ENCODE measurements around the gene COL6A2. TPM values are rescaled to one million over a fixed set of nuclear protein-coding genes. Genes with fewer than 3 reads are reported as not detected.

The COL6A2 gene
- total RNA-seq, 1 experiment from 2014 or later, result 129 TPM

- Histone ChIP-seq H3K4ac (ENCODE audit: low read depth, low read length) (no peak overlapping the region), H3K27me3 (ENCODE audit: insufficient read depth, low read length) (no peaks in the 10 kb centered on the region; the same call in 1 of the 2 replicates), H2BK5ac (ENCODE audit: insufficient read length, low read length) (no peak overlapping the region), H2AFZ (ENCODE audit: low read length) (no peak overlapping the region), H3K79me2 (ENCODE audit: insufficient read depth, low read length) (no peaks in the 10 kb centered on the region), H2BK12ac (ENCODE audit: insufficient read length, low read depth, low read length) (peak overlapping the region; percentile 11), H4K5ac (ENCODE audit: insufficient read length, low read depth, low read length) (no peak overlapping the region), H2AK5ac (ENCODE audit: insufficient read length, low read length) (no peak overlapping the region), H2BK120ac (ENCODE audit: low read depth, low read length, poor library complexity, severe bottlenecking) (no peak overlapping the region), H4K91ac (ENCODE audit: insufficient read length, low read depth, low read length) (no peak overlapping the region), H3K23me2 (ENCODE audit: insufficient read length, low read depth, low read length, poor library complexity, severe bottlenecking) (no peaks in the 10 kb centered on the region), H4K8ac (replicated peaks; ENCODE audit: insufficient read length, low read depth, low read length) (no peak overlapping the region), H3K4me1 (ENCODE audit: insufficient read depth, low read length) (no peaks in the 10 kb centered on the region), H3K9me3 (ENCODE audit: control insufficient read depth, low read depth, low read length) (no peaks in the 10 kb centered on the region), H3K56ac (ENCODE audit: insufficient read length, low read depth, low read length) (no peak overlapping the region), H4K20me1 (ENCODE audit: control insufficient read depth, insufficient read depth, insufficient read length) (no peaks in the 10 kb centered on the region), H2BK15ac (ENCODE audit: low read depth, low read length) (no peak overlapping the region), H3K27ac (ENCODE audit: insufficient read length, low read depth, low read length) (no peak overlapping the region), H3K14ac (ENCODE audit: insufficient read depth, low read length) (peak overlapping the region; percentile 6), H3T11ph (ENCODE audit: low read length) (no peak overlapping the region), H2BK20ac (ENCODE audit: low read depth, low read length, poor library complexity, severe bottlenecking) (no peak overlapping the region), H3K4me2 (ENCODE audit: insufficient read depth, insufficient read length, low read length) (peak overlapping the region; percentile 41), H3K79me1 (ENCODE audit: insufficient read depth, low read depth, low read length, poor library complexity, severe bottlenecking) (no peaks in the 10 kb centered on the region), H3K23ac (ENCODE audit: insufficient read length, low read depth, low read length) (no peak overlapping the region), H3K18ac (ENCODE audit: insufficient read length, low read depth, low read length) (peak overlapping the region; percentile 45), H3K9ac (ENCODE audit: extremely low read depth, insufficient read length, low read length) (no peak overlapping the region)
- WGBS (ENCODE audit: extremely low coverage, insufficient read length, low lambda C conversion rate), result no CpG with 5 or more reads among the region's 45 CpGs
- H3K4me3 Mint-ChIP-seq, result peak overlapping the region in 1 of 2 experiments; percentile 65; a peak in 2 of 5 replicates
- DNase-seq, result no peak
- peak overlapping the region in 2 of 3 experiments; percentile 69 to 81; a peak in 4 of 7 replicates for H3K27ac Mint-ChIP-seq
- TF ChIP-seq CTCF (conservative IDR thresholded peaks at IDR 0.05), result no peak
- H3K4me1 Mint-ChIP-seq, result peaks cover 30% of the 10 kb centered on the region in 2 experiments
- H3K27me3 Mint-ChIP-seq (ENCODE audit: low read depth), result peaks cover 37% of the 10 kb centered on the region
- peaks cover 5 to 6% of the 10 kb centered on the region in 2 experiments; a peak in 2 of 5 replicates for H3K9me3 Mint-ChIP-seq
- H3K36me3 Mint-ChIP-seq (ENCODE audit: insufficient read depth in 1 of 3, low read depth in 3 of 3), result peaks cover 7 to 10% (median 8%) of the 10 kb centered on the region in 3 experiments; a peak in 5 of 7 replicates
Observed at GRCh38 chr21:46141767-46142581, 44.1 kb downstream of the COL6A2 start.

All from H9 (cell line).